Motor neuron (in vitro differentiated cells): ENCODE data around the gene RIBC2. TPM values are rescaled to one million over a fixed set of nuclear protein-coding genes. Genes with fewer than 3 reads are reported as not detected.
A peak's percentile ranks its signal among the peaks of the same experiment; 100 is the strongest.
"Not testable (repeated sequence)": the region's sequence is repeated elsewhere in the genome, so short reads cannot be mapped to it uniquely, and the experiment has no call there.

Experiments
- ATAC-seq, 8 experiments: fragments of 200-7000 bp; cut with Tn5 transposase; replicated peaks in 6 of 8; 2 replicates each; pipeline ENCODE4 v1.8.0; 2021; ENCODE audit warnings: mild to moderate bottlenecking in 8 of 8, moderate library complexity in 8 of 8
- H3K27ac ChIP-seq, 2 donors: fragments of 250-450 bp; sonication (Bioruptor Pico); 2 replicates each; pipeline ENCODE4 v1.9.0; 2021; ENCODE audit warnings: antibody characterized with exemption in 2 of 2, mild to moderate bottlenecking in 2 of 2, moderate library complexity in 1 of 2
- H3K4me1 ChIP-seq, 2 donors: fragments of 250-450 bp; sonication (Bioruptor Pico); replicated peaks in 1 of 2; 2 replicates each; pipeline ENCODE4 v1.6.1; 2021; ENCODE audit warnings: antibody characterized with exemption in 2 of 2, mild to moderate bottlenecking in 2 of 2, moderate library complexity in 1 of 2
- H3K4me3 ChIP-seq, 5 donors: fragments of 250-450 bp; sonication (Bioruptor Pico); 2 replicates each; pipeline ENCODE4 v1.9.0; 2021; ENCODE audit warnings: antibody characterized with exemption in 5 of 5, mild to moderate bottlenecking in 5 of 5, moderate library complexity in 4 of 5
- WGBS, 10 experiments: fragments of 450-650 bp; shearing (Covaris generic); methylation state at CpG; one replicate each; pipeline ENCODE4 v1.0.0; 2022; 5-methylcytosine and 5-hydroxymethylcytosine counted together
- in situ Hi-C, 9 experiments: fragments of 400-800 bp; cut with MboI; loops; one replicate each; pipeline ENCODE4 v1.15.0; 2021; ENCODE audit warnings: low sequenced_read_pairs in 9 of 9, low pct_unique_long_range_greater_than_20kb in 2 of 9; ENCODE audit not compliant: unreplicated experiment in 9 of 9
- total RNA-seq, 8 experiments: library from RNA; unstranded; fragments of 300-600 nt; gene quantifications; 2 replicates each; pipeline versions ENCODE4 v1.2.3 to v1.2.4, GENCODE V29; 2022

Gene RIBC2
- total RNA-seq, 8 experiments from 2014 or later, result 0.43 to 2.9 (median 0.92) TPM; not detected in 1

DNA sequence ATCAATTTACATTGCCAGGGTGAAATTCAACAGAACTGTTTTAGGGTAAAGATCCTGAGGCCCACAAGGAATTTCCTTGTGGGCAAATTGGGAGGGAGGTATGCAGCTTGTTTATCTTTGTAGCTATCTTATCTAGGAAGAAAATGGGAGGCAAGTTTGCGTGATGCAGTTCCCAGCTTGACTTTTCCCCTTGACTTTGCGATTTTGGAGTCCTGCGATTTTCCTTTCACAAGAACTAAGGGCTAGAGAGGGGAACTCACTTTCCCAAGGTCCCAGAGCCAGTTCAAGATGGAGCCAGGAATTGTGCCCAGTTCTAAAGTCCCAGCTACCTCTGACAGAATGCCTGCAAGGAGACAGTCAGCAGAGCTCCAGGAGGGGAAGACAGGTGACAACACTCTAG lies 30.7 kb downstream of the RIBC2 start:
- H3K4me3 ChIP-seq, result no peak overlapping the region
- no peak for ATAC-seq
- in situ Hi-C loops, result loop anchor here in 5 of 9 experiments (10.0 to 25.0 kb wide), 3 partner anchors 111 to 182 kb away; no protein-coding TSS in a partner anchor
- WGBS, 10 experiments, result 67 to 100% (median 84%) methylated on average over 1 to 3 of the region's 3 CpGs; no CpG with 5 or more reads in 4 of the 10 experiments
- no peaks in the 10 kb centered on the region for H3K4me1 ChIP-seq
- no peak overlapping the region for H3K27ac ChIP-seq

DNA sequence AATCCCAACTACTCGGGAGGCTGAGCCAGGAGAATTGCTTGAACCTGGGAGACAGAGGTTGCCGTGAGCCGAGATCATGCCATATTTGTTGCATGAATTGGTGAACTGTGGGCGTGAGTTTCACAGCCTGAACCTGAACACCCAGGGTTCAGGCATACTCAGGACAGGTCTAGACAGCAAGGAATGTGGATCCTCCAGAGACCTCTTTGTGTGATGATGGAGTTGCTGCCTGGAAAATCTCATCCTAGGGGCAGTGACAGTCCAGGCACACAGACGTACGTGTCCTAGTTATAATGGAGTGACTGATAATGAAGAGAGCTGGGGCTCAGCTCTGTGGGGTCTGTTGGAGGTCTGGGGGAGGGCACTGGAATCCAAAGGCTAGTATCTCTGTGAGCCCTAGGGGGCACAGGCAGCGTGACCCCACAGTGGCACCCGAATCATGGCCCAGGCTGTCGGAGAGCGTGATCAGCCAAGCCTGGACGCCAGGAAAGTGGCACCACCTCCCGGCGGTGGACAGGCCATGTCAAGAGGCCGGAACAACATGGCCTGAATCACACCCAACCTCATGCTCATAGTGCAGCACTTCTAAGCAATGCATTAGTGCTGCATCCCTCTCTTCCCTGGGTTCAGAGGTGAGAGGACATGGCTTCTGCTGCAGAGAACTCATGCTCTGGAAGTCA lies 31.7 kb downstream of the RIBC2 start:
- no peak for ATAC-seq
- WGBS, 10 experiments, result 60 to 100% (median 81%) methylated on average over 1 to 9 of the region's 14 CpGs; no CpG with 5 or more reads in 2 of the 10 experiments
- Histone ChIP-seq H3K4me1 (no peaks in the 10 kb centered on the region), H3K4me3 (no peak overlapping the region), H3K27ac (no peak overlapping the region)
- in situ Hi-C loops, result loop anchor here in 5 of 9 experiments (10.0 to 25.0 kb wide), 3 partner anchors 110 to 183 kb away; no protein-coding TSS in a partner anchor

DNA sequence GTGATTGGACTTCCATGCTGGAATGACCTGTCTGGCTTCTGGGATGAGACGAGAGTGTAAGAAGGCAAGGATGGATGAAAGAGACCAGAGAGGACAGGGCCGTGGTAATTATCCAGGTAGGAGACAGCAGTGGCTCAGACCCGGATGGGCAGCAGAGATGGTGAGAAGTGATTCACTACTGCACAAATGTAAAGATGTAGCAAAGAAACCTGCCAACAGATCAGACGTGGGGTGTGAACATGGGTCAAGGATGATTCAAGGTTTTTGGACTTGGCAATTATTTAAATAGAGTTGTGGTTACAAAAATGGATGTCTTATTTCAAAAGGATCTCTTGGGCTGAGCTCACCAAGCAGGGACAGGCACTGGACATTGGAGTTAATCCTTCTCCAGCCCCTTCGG lies 32.7 kb downstream of the RIBC2 start:
- no peak overlapping the region for H3K4me3 ChIP-seq
- H3K4me1 ChIP-seq, result no peaks in the 10 kb centered on the region
- no peak overlapping the region for H3K27ac ChIP-seq
- no peak for ATAC-seq
- in situ Hi-C loops, result loop anchor here in 5 of 9 experiments (10.0 to 25.0 kb wide), 3 partner anchors 109 to 184 kb away; no protein-coding TSS in a partner anchor
- 31 to 94% (median 78%) methylated on average over 2 to 3 of the region's 5 CpGs; no CpG with 5 or more reads in 4 of the 10 experiments for WGBS, 10 experiments

DNA sequence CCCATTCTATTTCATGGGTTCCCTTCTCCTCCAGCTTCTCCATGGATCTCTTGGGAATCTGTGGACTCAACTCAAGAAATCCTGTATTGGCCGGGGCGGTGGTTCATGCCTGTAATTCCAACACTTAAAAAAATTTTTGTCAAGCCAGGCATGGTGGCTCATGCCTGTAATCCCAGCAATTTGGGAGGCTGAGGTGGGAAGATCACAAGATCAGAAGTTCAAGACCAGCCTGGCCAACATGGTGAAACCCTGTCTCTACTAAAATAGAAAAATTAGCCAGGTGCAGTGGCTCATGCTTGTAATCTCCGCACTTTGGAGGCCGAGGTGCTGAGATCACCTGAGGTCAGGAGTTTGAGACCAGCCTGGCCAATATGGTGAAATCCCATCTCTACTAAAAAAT lies 34.1 kb downstream of the RIBC2 start:
- H3K4me3 ChIP-seq, H3K4me1 ChIP-seq, H3K27ac ChIP-seq, ATAC-seq: not testable (repeated sequence)
- WGBS, 10 experiments, result 80 to 100% (median 93%) methylated on average over 2 to 4 of the region's 4 CpGs; no CpG with 5 or more reads in 5 of the 10 experiments
- in situ Hi-C loops, result loop anchor here in 5 of 9 experiments (10.0 to 25.0 kb wide), 3 partner anchors 107 to 185 kb away; no protein-coding TSS in a partner anchor

DNA sequence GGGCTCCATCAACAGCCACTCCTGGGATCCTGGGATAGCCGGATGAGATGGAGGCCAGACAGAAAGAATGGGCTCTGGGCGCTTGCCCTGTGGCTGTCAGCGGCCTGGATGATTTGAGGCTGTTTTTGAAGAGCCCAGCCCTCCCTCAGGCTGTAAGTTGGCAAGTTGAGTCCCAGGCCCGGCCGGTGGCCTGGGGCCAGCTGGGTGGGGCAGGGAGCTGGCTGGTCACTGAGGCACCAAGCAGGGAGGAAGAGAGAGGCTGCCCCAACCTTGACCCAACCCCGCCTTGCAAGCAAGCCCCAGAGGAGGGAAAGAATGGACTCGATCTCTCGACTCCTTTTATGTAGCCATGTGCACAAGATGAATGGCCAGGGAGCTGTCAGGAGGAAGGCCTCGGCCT lies 34.9 kb downstream of the RIBC2 start:
- ATAC-seq, result peak in 2 of 8 experiments; percentile 4 to 12
- WGBS, 10 experiments, result 6 to 100% (median 33%) methylated on average over 1 to 4 of the region's 9 CpGs; no CpG with 5 or more reads in 3 of the 10 experiments
- in situ Hi-C loops, result loop anchor here in 5 of 9 experiments (10.0 to 25.0 kb wide), 3 partner anchors 106 to 186 kb away; no protein-coding TSS in a partner anchor

DNA sequence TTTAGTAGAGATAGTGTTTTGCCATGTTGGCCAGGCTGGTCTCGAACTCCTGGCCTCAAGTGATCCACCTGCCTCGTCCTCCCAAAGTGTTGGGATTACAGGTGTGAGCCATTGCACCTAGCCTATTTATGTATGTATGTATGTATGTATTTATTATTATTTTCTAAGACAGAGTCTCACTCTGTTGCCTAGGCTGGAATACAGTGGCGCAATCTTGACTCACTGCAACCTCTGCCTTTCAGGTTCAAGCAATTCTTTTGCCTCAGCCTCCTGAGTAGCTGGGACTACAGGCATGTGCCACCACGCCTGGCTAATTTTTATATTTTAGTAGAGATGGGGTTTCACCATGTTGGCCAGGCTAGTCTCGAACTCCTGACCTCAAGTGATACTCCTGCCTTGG lies 35.9 kb downstream of the RIBC2 start:
- not testable (repeated sequence) for H3K27ac ChIP-seq, H3K4me3 ChIP-seq, ATAC-seq, H3K4me1 ChIP-seq
- in situ Hi-C loops, result loop anchor here in 5 of 9 experiments (10.0 to 25.0 kb wide), 3 partner anchors 105 to 187 kb away; no protein-coding TSS in a partner anchor
- 60 to 100% (median 100%) methylated on average over 1 to 4 of the region's 5 CpGs; no CpG with 5 or more reads in 3 of the 10 experiments for WGBS, 10 experiments

More for the DNA sequence above, 34.9 kb downstream of the RIBC2 start:
- H3K27ac ChIP-seq, result no peak overlapping the region
- H3K4me1 ChIP-seq, result no peaks in the 10 kb centered on the region
- no peak overlapping the region for H3K4me3 ChIP-seq

DNA sequence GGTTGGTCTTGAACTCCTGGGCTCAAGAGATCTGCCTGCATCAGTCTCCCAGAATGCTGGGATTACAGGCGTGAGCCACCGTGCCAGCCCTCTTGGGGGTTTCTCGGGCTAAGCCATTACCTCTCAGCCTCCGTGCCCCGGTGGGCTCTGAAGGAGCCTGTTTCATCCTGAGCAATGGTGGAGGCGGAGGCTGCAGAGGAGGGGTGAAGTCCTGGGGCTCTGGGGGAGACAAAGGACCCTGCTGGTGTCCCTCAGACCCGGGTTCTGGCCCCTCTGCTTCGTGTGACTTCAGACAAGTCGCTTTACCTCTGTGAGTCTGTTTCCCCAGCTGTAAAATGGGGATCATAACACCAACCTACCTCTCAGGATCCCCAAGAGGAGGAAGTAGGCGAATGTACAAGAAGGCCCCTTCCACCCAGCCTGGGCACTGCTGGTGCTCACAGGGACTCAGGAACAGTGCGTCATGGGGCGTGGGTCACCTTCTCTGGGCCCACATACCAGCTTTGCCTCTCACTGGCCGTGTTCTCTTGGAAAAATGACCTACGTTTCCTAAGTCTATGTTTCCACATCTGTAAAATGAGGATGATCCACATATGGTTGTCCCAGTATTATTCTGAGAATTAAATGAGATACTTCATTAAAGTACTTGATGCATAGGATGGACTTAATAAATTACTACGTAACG lies 36.8 kb downstream of the RIBC2 start:
- Histone ChIP-seq H3K27ac (no peak overlapping the region), H3K4me1 (no peaks in the 10 kb centered on the region), H3K4me3 (no peak overlapping the region)
- in situ Hi-C loops, result no loop called here
- WGBS, 10 experiments, result 16 to 100% (median 88%) methylated on average over 1 to 8 of the region's 16 CpGs; no CpG with 5 or more reads in 2 of the 10 experiments
- no peak for ATAC-seq

DNA sequence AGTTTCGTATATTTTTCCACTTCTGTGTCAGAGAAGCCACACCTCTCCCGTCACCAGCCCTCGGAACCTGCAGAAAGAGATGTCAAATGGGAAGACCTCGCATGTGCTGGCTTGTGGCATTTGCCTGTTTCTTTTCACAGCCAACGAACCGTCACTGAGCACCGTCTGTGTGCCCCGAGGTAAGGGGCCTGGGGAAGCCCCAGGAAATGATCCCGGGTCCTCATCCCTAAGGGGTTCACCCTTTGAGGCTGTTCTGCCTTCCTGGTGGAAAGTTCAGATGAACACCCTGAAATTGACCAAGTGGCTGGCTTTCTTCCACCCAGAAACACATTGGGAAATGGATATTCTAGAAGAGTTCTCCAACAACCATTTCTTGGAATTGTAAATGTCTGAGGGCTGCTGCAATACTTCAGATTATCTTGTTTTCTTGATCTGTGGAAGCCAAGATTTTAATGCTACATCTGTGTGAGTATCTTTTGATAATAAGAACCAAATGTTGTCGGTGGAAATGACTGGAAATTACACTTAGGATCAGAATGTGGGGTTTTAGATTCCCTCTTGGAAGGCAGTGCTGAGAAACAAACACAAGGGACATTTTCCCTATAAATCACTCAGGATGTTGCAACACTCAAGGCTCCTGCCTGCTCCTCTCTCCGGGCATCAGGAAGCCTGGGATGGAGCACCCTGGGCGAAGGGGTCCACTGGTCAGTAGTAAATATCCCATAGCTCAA lies 37.6 kb downstream of the RIBC2 start:
- H3K27ac ChIP-seq, result no peak overlapping the region
- H3K4me3 ChIP-seq, result no peak overlapping the region
- ATAC-seq, result peak in 3 of 8 experiments; percentile 51 to 76 (median 74)
- H3K4me1 ChIP-seq, result no peaks in the 10 kb centered on the region
- in situ Hi-C loops, result no loop called here
- WGBS, 10 experiments, result 8 to 100% (median 55%) methylated on average over 1 to 6 of the region's 12 CpGs; no CpG with 5 or more reads in 2 of the 10 experiments

DNA sequence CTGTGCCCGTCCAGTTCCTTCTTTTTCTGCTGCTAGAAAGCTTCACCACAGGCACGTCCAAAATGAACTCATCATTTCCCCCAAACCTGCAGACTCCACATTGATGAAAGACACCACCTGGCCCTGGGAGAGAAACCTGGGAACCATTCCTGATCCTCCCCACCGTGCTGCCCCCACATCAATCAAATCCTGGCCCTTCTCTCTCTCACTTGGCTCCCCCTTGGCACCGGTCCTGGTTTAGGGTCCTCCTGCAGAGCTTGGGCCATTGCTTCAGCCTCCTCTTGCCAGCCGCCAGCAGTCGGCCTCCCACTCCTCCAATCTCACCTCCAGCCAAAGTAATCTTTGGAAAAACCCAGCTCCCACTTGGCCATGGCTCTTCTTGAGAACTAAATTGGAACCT lies 38.5 kb downstream of the RIBC2 start:
- 33 to 100% (median 83%) methylated on average over 1 to 5 of the region's 6 CpGs; no CpG with 5 or more reads in 2 of the 10 experiments for WGBS, 10 experiments
- in situ Hi-C loops, result no loop called here
- ATAC-seq, result no peak
- Histone ChIP-seq H3K4me3 (no peak overlapping the region), H3K27ac (no peak overlapping the region), H3K4me1 (no peaks in the 10 kb centered on the region)

DNA sequence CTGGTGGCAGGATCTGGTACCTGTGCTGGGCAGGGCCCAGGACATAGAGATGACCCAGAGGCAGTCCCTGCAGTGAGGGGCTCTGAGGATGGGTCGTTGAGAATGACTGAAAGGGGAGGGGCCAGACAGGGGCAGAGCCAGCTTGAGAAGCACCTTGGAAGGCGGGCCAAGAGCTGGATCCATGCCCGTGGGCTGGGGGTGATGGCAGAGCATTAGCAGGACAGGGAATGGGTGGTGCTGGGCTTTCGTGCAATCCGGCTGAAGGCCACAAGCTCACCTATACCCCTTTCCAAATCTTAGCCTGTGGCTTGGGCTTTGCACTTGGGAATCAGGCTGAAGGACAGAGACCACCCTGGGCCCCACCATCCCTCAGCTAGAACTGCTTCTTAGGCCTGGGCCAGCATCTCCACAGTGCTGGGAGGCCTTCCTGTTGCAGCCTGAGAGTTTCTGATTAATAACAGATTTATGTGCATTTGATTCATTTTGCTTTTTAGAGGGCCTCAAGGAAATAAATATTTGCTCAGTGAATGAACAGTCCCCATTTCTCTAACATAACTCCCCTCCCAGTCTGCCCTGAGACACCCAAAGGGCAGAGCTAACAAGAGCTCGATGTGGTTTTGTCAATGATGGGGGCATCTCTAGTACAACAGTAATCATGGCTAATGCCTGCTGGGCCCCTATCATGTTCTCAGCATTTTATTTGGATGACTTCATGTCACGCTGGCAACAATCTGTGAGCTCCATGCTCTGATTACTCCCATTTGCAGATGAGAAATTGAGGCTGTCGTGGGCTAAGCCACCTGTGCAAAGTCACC lies 39.3 kb downstream of the RIBC2 start:
- no peaks in the 10 kb centered on the region for H3K4me1 ChIP-seq
- WGBS, 10 experiments, result 0 to 100% (median 88%) methylated on average over 1 to 3 of the region's 8 CpGs; no CpG with 5 or more reads in 1 of the 10 experiments
- in situ Hi-C loops, result no loop called here
- H3K4me3 ChIP-seq, result no peak overlapping the region
- ATAC-seq, result peak in 3 of 8 experiments; percentile 30 to 51 (median 33)
- H3K27ac ChIP-seq, result no peak overlapping the region

DNA sequence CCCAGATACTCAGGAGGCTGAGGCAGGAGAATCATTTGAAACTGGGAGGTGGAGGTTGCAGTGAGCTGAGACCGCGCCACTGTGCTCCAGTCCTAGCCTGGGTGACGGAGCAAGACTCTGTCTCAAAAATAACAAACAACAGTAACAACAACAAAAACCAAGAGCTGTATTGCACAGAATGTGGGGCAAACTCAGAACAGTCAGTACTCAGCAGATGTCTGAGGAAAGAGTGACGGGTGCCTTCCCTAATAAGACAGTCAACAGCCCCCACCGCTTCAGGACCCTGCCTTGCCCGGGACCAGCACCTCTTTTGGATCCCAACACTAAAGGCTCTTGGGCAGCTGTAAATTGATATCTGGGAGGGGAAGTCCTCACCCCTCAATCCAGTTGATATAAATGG lies 40.3 kb downstream of the RIBC2 start:
- Histone ChIP-seq H3K4me3 (no peak overlapping the region), H3K4me1 (no peaks in the 10 kb centered on the region), H3K27ac (no peak overlapping the region)
- no peak for ATAC-seq
- in situ Hi-C loops, result no loop called here
- 44 to 100% (median 92%) methylated on average over 1 to 4 of the region's 6 CpGs; no CpG with 5 or more reads in 5 of the 10 experiments for WGBS, 10 experiments

DNA sequence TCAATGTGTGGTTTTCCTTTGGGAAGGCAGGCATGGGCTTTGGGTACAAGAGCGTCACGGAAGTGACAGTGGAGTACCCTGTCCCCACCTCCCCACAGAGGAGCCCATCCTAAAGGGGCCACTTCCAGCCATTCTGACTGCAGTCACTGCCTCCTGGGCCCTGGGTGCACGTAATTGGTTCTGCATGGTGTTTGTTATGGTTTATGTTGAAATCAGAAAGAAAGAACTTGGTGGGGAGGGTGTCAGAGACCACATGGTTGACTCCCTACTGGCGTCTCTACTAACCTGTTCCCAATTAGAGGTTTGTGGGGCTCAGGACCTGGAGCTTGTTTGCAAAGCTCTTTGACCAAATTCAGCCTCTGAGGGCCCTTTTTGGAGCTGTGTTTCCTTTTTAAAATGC lies 40.8 kb downstream of the RIBC2 start:
- H3K27ac ChIP-seq, result no peak overlapping the region
- no peaks in the 10 kb centered on the region for H3K4me1 ChIP-seq
- H3K4me3 ChIP-seq, result no peak overlapping the region
- in situ Hi-C loops, result no loop called here
- WGBS, 10 experiments, result 13 to 100% (median 73%) methylated on average over 1 to 3 of the region's 4 CpGs; no CpG with 5 or more reads in 4 of the 10 experiments
- peak in 1 of 8 experiments; percentile 10 for ATAC-seq
